ENCODE measurements around the gene MARCO.

Gene MARCO, protein sequence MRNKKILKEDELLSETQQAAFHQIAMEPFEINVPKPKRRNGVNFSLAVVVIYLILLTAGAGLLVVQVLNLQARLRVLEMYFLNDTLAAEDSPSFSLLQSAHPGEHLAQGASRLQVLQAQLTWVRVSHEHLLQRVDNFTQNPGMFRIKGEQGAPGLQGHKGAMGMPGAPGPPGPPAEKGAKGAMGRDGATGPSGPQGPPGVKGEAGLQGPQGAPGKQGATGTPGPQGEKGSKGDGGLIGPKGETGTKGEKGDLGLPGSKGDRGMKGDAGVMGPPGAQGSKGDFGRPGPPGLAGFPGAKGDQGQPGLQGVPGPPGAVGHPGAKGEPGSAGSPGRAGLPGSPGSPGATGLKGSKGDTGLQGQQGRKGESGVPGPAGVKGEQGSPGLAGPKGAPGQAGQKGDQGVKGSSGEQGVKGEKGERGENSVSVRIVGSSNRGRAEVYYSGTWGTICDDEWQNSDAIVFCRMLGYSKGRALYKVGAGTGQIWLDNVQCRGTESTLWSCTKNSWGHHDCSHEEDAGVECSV

DNA sequence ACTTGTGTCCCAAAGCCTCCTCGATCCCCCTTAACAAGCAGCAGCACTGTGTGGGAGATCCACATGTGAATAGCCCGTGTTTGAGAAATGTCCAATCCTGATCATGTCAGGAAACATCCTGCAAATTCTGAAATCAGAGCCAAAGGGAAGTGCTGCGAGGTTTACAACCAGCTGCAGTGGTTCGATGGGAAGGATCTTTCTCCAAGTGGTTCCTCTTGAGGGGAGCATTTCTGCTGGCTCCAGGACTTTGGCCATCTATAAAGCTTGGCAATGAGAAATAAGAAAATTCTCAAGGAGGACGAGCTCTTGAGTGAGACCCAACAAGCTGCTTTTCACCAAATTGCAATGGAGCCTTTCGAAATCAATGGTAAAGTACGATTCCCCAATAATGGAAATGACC lies at the start of gene MARCO:
Gene MARCO (plus strand): TSS at position 164 of the 400 bp plus-strand sequence. CDS start 107 bp downstream, at position 271.
- peaks cover 42% of the 10 kb centered on the region for H3K4me1 Mint-ChIP-seq (ENCODE audit: low read depth)
- H3K9me3 Mint-ChIP-seq: no peaks in the 10 kb centered on the region
- peak within 1 kb of the TSS; percentile 59 for H3K4me3 Mint-ChIP-seq
- H3K36me3 Mint-ChIP-seq (ENCODE audit: low read depth): no peaks in the 10 kb centered on the region
- H3K27ac Mint-ChIP-seq: peak within 1 kb of the TSS; percentile 73
- no peaks in the 10 kb centered on the region for H3K27me3 Mint-ChIP-seq
- intact Hi-C loops (cut with micrococcal nuclease): no loop called here

DNA sequence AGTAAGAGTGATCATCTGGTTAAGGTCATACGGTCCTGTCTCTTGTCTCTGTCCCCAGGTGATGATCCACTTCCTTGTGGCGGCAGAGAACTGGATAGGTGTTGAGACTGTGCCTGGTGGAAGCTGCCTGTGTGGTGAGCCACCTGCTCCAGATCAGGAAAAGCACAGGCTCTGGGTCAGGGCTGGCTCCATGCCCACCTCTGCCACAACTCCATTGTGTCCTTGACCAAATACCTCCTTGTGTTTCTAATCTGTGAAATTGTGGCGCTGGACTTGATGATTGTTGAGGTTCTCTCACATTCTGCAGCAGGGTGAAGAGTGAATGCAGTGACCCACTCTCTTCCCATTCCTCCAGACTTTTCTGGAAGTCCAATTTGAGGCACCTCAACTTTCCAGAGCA lies 48.9 kb upstream of the MARCO start:
- intact Hi-C loops (cut with micrococcal nuclease): no loop called here
- Mint-ChIP-seq H3K4me3 (no peak overlapping the region), H3K9me3 (peaks cover 25% of the 10 kb centered on the region), H3K4me1 (ENCODE audit: low read depth) (no peaks in the 10 kb centered on the region), H3K27ac (no peak overlapping the region), H3K27me3 (peaks cover 34% of the 10 kb centered on the region), H3K36me3 (ENCODE audit: low read depth) (peaks cover 10% of the 10 kb centered on the region)

DNA sequence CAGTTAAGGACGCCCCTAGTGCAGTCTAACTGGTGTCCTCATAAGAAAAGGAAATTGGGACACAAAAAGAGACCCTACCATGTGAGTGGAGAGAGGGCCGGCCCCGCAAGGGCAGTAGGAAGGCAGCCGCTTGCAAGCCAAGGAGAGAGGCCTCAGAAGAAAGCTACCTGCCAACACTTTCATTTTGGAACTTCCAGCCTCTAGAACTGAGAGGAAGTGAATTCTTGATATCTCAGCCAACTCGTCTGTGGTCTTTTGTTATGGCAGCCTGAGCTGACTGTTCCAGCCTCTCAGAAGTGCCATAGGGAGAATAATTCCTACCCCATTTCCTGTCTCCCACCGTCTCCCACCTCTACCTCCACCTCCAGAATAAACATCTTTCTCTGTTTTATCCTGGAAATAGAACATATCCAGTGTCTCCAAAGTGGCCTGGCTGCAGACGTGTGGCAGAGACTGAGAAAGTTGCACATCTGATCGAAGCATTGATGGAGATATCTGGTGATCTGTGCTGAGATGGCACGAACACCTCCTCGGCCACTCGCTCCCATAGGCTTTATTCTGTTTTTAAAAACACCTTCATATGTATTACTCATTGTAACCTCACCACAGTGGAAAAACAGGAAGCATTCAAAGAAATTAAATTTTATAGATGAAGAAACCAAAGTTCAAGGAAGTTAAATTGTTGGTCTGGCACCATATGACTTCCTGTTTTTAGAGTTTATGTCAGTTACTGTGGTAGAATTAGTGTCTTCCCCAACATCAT lies 39.5 kb upstream of the MARCO start:
- Mint-ChIP-seq H3K36me3 (ENCODE audit: low read depth) (no peaks in the 10 kb centered on the region), H3K27ac (peak overlapping the region; percentile 30), H3K27me3 (peaks cover 43% of the 10 kb centered on the region), H3K4me1 (ENCODE audit: low read depth) (peaks cover 41% of the 10 kb centered on the region), H3K9me3 (no peaks in the 10 kb centered on the region), H3K4me3 (peak overlapping the region; percentile 23)
- intact Hi-C loops (cut with micrococcal nuclease): no loop called here

DNA sequence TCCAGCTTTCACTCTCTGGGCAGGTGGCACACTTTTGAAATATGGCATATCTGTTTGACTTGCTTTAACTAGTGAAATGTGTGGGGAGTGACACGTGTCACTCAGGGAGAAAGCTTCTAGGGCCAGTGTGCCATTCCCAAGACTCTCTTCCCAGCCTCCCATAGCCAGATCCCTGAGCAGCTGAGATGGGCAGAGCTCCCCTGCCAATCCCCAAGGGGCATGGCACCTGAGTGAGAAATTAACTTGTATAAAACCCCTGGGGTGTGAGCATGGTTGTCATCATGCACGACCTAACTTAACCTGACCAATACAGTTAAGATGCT lies 39.0 kb upstream of the MARCO start:
- intact Hi-C loops (cut with micrococcal nuclease): no loop called here

DNA sequence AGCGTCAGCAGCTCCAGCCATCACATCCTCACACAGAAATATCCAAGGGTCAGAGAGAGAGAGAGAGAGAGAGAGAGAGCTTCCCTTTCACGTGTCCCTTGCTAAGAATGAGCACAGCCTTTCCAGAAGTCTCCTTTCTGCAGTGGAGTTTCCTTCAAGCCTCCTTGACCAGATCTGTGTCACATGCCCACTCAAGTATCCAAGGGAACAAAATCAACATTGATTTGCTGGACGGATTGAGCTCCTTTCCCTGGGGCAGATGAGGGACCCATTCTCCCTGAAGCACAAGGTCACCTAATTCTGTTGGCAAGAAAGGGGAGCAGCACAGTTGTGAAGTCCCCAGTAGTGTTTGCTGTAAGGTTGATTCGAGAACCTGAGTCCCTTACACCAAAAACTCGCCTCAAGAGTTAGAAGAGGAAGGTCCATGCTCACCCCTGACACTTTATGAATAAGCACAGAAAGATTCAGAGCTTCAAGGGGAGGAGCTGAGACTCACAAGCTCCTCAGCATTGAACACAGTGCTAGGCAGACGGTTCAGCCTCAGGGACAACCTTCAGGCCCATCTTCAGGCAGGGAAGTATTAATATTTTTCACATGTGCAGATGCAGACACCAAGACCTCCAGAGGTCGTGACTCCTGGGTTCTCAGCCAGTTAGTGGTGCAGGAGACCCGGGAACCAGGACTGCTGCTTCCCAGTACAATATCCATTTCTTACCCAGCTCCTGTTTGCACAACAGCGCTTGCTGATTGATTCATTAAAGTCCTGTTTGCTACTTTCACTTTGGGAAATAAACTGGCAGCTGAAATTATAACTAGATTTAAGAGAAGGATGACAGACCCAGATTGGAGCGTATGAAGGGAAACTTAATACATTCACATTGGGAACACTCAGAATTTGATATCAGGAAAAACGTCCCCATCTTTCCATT lies 38.2 kb upstream of the MARCO start:
- intact Hi-C loops (cut with micrococcal nuclease): no loop called here
- no peaks in the 10 kb centered on the region for H3K36me3 Mint-ChIP-seq (ENCODE audit: low read depth)
- no peaks in the 10 kb centered on the region for H3K9me3 Mint-ChIP-seq
- peaks cover 52% of the 10 kb centered on the region for H3K27me3 Mint-ChIP-seq
- no peak overlapping the region for H3K4me3 Mint-ChIP-seq
- H3K4me1 Mint-ChIP-seq (ENCODE audit: low read depth): peaks cover 41% of the 10 kb centered on the region
- H3K27ac Mint-ChIP-seq: no peak overlapping the region

More for the DNA sequence above, 39.0 kb upstream of the MARCO start:
- Mint-ChIP-seq H3K36me3 (ENCODE audit: low read depth) (no peaks in the 10 kb centered on the region), H3K4me3 (no peak overlapping the region), H3K9me3 (no peaks in the 10 kb centered on the region), H3K4me1 (ENCODE audit: low read depth) (peaks cover 41% of the 10 kb centered on the region), H3K27ac (no peak overlapping the region), H3K27me3 (peaks cover 49% of the 10 kb centered on the region)

DNA sequence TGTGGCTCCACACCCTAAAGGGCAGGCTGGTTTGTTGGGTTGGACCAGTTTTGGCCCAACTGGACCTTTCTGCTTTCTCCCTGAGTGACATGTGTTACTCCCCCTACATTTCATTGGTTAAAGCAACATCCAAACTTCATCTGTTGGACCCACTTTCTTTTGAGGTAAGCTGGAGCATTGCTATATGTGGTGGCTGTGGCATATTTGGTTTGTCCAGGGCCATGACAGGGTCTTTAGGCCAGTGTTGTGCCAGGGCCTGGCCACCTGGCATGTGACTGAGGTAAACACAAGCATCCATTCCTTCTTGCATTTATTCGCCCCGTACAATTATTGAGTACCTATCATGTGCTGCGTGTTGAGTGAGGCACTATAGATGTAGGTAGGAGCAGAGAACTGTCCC lies 36.8 kb upstream of the MARCO start:
- Mint-ChIP-seq H3K36me3 (ENCODE audit: low read depth) (no peaks in the 10 kb centered on the region), H3K4me1 (ENCODE audit: low read depth) (peaks cover 47% of the 10 kb centered on the region), H3K27ac (no peak overlapping the region), H3K27me3 (peaks cover 57% of the 10 kb centered on the region), H3K4me3 (no peak overlapping the region), H3K9me3 (no peaks in the 10 kb centered on the region)
- intact Hi-C loops (cut with micrococcal nuclease): no loop called here

DNA sequence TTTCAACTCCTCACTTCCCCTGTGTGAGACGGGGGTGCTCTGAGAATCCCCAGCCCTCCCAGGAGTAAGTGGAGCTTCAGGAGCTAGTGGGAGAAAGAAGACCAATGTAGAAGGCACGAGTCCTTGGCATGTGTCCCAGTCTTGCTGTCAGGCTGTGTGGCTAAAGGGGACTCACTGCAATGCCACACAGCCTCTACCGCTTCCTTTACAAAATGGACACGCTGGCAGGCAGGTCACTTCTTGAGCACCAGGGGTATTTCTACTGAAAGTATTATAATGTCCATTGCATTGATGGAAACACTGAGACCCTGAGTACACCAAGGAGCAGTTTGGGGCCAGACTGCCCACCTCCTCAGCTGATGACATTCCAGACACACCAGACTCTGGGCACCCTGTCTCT lies 35.8 kb upstream of the MARCO start:
- Mint-ChIP-seq H3K4me1 (ENCODE audit: low read depth) (peaks cover 47% of the 10 kb centered on the region), H3K36me3 (ENCODE audit: low read depth) (no peaks in the 10 kb centered on the region), H3K27me3 (peaks cover 61% of the 10 kb centered on the region), H3K9me3 (peaks cover 6% of the 10 kb centered on the region), H3K27ac (no peak overlapping the region), H3K4me3 (no peak overlapping the region)
- intact Hi-C loops (cut with micrococcal nuclease): no loop called here

DNA sequence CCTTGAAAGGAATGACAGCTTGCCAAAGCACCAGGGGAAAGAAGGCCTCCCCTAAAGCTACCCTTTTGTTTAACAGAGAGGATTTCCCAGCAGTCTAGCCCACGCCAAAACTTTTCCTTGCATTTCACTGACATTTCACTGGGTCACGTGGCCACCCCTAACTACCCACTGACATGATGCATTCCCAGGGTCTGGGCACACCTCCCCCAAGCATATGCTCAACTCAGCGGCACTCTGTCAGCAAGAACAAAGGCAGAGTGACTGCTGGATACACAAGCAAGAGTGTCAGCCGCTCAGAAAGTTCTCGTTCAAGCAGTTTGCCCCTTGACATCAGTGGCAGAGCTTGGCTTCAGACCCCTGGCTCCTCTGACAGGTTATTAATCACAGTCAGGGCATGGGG lies 34.2 kb upstream of the MARCO start:
- H3K4me1 Mint-ChIP-seq (ENCODE audit: low read depth): peaks cover 37% of the 10 kb centered on the region
- H3K9me3 Mint-ChIP-seq: peaks cover 6% of the 10 kb centered on the region
- intact Hi-C loops (cut with micrococcal nuclease): no loop called here
- H3K27ac Mint-ChIP-seq: no peak overlapping the region
- H3K4me3 Mint-ChIP-seq: no peak overlapping the region
- peaks cover 59% of the 10 kb centered on the region for H3K27me3 Mint-ChIP-seq
- no peaks in the 10 kb centered on the region for H3K36me3 Mint-ChIP-seq (ENCODE audit: low read depth)

DNA sequence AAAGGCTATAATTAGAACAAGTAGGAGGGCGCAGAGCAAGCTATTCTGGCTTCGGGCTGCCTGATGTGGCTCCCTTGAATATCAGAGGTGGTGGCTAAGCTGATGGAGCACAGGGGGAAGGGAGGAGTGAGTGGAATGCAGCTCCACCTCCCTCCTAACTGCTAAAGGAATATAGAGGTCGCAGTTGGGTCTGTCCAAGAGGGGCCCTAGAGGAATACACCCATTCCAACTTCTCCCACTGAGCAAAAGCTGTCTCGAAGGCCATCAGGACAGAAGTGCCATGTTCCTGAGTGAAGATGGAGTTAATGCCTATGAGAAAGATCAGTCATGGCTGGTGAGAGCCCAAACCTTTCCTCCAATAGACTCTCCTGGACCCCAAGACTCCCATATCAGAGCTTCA lies 32.8 kb upstream of the MARCO start:
- Mint-ChIP-seq H3K4me1 (ENCODE audit: low read depth) (peaks cover 37% of the 10 kb centered on the region), H3K4me3 (no peak overlapping the region), H3K36me3 (ENCODE audit: low read depth) (no peaks in the 10 kb centered on the region), H3K9me3 (peaks cover 6% of the 10 kb centered on the region), H3K27me3 (peaks cover 51% of the 10 kb centered on the region), H3K27ac (no peak overlapping the region)
- intact Hi-C loops (cut with micrococcal nuclease): no loop called here

DNA sequence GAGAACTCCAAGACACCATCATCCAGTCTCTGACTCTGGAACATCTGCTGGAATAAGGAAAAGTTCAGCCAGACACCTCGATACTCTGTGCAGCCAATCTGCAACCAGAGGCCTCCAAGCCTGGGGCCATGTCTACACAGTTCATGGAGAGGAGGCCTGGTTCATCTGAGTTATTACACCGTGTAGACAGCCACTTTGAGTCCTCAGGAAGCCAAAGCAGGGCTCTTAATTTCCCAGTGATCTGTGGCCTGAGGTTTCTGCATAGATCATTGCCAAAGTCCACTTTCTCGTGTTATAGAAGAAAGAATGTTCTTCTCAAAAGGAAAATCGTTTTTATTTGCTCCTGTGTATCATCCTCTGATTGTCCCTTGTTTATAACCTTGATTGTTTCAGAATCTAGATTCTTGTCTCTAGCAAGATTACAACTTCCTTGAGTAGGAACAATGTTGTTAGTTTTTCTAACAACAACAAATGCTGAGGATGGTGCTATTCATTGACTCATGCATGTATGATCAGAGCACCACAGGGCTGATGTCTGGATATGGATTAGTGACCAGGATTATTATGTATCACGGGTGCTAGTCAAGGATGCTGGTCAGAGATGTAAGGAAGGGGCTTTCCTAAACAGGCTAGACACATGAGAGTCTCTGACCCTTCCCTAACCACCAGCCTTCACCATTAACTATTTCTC lies 30.7 kb upstream of the MARCO start:
- H3K9me3 Mint-ChIP-seq: peaks cover 6% of the 10 kb centered on the region
- no peak overlapping the region for H3K4me3 Mint-ChIP-seq
- H3K36me3 Mint-ChIP-seq (ENCODE audit: low read depth): no peaks in the 10 kb centered on the region
- intact Hi-C loops (cut with micrococcal nuclease): loop anchor here (10.0 kb wide), 1 partner anchor 73 kb away; no protein-coding TSS in a partner anchor
- H3K27me3 Mint-ChIP-seq: peaks cover 37% of the 10 kb centered on the region
- H3K4me1 Mint-ChIP-seq (ENCODE audit: low read depth): peaks cover 38% of the 10 kb centered on the region
- no peak overlapping the region for H3K27ac Mint-ChIP-seq

DNA sequence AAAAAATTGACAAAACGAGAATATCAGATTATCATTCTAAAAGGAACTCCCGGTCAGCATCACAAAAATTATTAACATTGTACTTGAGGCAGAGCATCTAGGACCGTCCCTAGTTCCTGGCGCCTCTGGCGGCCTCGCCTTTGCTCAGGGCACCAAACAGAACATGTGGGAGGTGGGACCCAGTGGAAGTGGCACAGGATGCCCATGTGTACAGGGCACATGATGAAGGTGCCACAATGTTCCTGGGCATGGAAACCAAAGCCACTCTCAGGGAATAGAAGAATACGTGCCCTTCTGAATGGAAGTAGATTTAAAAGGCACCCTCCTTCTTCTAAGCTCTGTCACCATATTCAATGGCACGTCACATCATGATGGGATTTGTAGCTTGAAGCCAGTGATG lies 30.1 kb upstream of the MARCO start:
- intact Hi-C loops (cut with micrococcal nuclease): loop anchor here (10.0 kb wide), 1 partner anchor 73 kb away; no protein-coding TSS in a partner anchor
- H3K4me3 Mint-ChIP-seq: no peak overlapping the region
- H3K36me3 Mint-ChIP-seq (ENCODE audit: low read depth): no peaks in the 10 kb centered on the region
- no peak overlapping the region for H3K27ac Mint-ChIP-seq
- H3K4me1 Mint-ChIP-seq (ENCODE audit: low read depth): peaks cover 38% of the 10 kb centered on the region
- H3K27me3 Mint-ChIP-seq: peaks cover 35% of the 10 kb centered on the region
- H3K9me3 Mint-ChIP-seq: peaks cover 6% of the 10 kb centered on the region

DNA sequence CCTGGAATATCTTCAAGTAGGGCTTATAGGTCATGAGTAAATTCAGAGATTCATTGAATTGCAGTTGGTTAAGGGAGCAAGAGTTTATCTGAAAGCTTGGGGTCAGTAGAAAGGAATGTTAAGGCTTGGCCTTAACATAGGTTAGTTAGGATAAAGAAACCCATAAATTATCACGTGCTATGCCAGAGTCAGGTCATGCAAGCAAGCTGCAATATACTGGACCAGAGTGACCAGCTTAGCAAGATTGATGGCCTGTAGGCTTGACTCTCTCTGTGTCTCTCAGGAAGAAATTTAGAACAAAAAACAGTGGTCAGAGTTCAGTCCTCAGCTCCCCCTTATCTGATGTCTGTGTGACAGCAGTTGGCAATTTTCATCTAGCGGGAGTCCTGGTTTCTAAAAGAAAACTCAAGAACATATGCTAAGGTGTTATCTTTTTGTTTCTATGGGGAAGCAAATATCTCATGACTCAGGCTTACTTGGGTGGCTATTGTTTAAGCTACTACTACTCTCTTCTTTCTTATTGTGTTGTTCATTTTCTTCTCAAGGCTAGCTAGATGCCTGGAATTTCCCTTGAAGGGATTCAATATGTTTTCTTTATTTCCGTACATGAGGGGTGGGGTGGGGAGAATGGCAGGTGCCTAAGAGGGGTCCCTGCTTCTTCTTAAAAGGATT lies 28.7 kb upstream of the MARCO start:
- intact Hi-C loops (cut with micrococcal nuclease): loop anchor here (10.0 kb wide), 1 partner anchor 72 kb away; no protein-coding TSS in a partner anchor
- no peaks in the 10 kb centered on the region for H3K36me3 Mint-ChIP-seq (ENCODE audit: low read depth)
- H3K27ac Mint-ChIP-seq: peak overlapping the region; percentile 59
- peaks cover 6% of the 10 kb centered on the region for H3K9me3 Mint-ChIP-seq
- no peak overlapping the region for H3K4me3 Mint-ChIP-seq
- peaks cover 24% of the 10 kb centered on the region for H3K27me3 Mint-ChIP-seq
- peaks cover 38% of the 10 kb centered on the region for H3K4me1 Mint-ChIP-seq (ENCODE audit: low read depth)

Measured in dendritic cell treated with granulocyte-macrophage colony-stimulating factor and Interleukin-4, amounts not matched to agents 40 ng/mL and 50 ng/mL, for 4 days (primary cell).